Non-pigmented ciliary epithelial cell (primary cell): ENCODE data around the gene KCNK4.
A peak's percentile ranks its signal among the peaks of the same experiment; 100 is the strongest.
"Not testable (repeated sequence)": the region's sequence is repeated elsewhere in the genome, so short reads cannot be mapped to it uniquely, and the experiment has no call there.

Experiments used
- DNase-seq: peaks from one replicate; pipeline ENCODE4 v3.0.0-alpha.2; 2010; ENCODE audit warnings: low read depth

The KCNK4 gene

GRCh38 chr11:64291262-64291751 lies at the start of gene KCNK4:
Gene KCNK4 (plus strand): TSS chr11:64291302. CDS start chr11:64293019, 1,717 bp downstream.
- no peak for DNase-seq

- DNase-seq: no peak
These were observed 49.4 kb upstream of the KCNK4 start for GRCh38 chr11:64241491-64242374.

- DNase-seq: no peak
These were observed 47.8 kb upstream of the KCNK4 start for GRCh38 chr11:64243236-64243854.

- no peak for DNase-seq
These were observed 47.0 kb upstream of the KCNK4 start for GRCh38 chr11:64244107-64244506.

GRCh38 chr11:64244966-64245365 lies 46.1 kb upstream of the KCNK4 start:
- DNase-seq: no peak

GRCh38 chr11:64245401-64245796 lies 45.7 kb upstream of the KCNK4 start:
- no peak for DNase-seq

GRCh38 chr11:64245797-64246620 lies 45.1 kb upstream of the KCNK4 start:
- DNase-seq: peak; percentile 54

GRCh38 chr11:64246621-64246870 lies 44.6 kb upstream of the KCNK4 start:
- not testable (repeated sequence) for DNase-seq

- DNase-seq: peak; percentile 37
These were observed 44.0 kb upstream of the KCNK4 start, which contains the start of gene PPP1R14B for GRCh38 chr11:64246871-64247728. Gene PPP1R14B (minus strand): TSS chr11:64246943. CDS start chr11:64246673, 270 bp downstream.

GRCh38 chr11:64247729-64248531 lies 43.2 kb upstream of the KCNK4 start:
- no peak for DNase-seq

GRCh38 chr11:64248578-64248977 lies 42.5 kb upstream of the KCNK4 start:
- DNase-seq: no peak

- no peak for DNase-seq
These were observed 42.1 kb upstream of the KCNK4 start for GRCh38 chr11:64249038-64249437.

GRCh38 chr11:64249563-64250414 lies 41.3 kb upstream of the KCNK4 start:
- DNase-seq: no peak

- no peak for DNase-seq
These were observed 40.6 kb upstream of the KCNK4 start for GRCh38 chr11:64250415-64251015.

- DNase-seq: no peak
These were observed 39.9 kb upstream of the KCNK4 start, which contains the start of gene PLCB3 for GRCh38 chr11:64251016-64251752. Gene PLCB3 (plus strand): TSS chr11:64251530. CDS start chr11:64251650, 120 bp downstream.

- no peak for DNase-seq
These were observed 39.4 kb upstream of the KCNK4 start for GRCh38 chr11:64251753-64252002.

GRCh38 chr11:64252003-64252872 lies 38.9 kb upstream of the KCNK4 start:
- DNase-seq: no peak

- DNase-seq: no peak
These were observed 38.1 kb upstream of the KCNK4 start for GRCh38 chr11:64253043-64253442.
